HG02943 (cell line): ENCODE measurements around the gene CHRDL2.

Experiments
- ATAC-seq: cut with Tn5 transposase; IDR thresholded peaks from one replicate; pipeline ENCODE4 v1.9.1; 2021; ENCODE audit warnings: mild to moderate bottlenecking, low read depth, moderate library complexity; ENCODE audit not compliant: unreplicated experiment

CHRDL2 gene

GRCh38 chr11:74689666-74690065 lies 41.6 kb downstream of the CHRDL2 start:
- ATAC-seq: no peak

- ATAC-seq: no peak
These were observed 43.8 kb downstream of the CHRDL2 start for GRCh38 chr11:74687237-74688023.

GRCh38 chr11:74686792-74687191 lies 44.4 kb downstream of the CHRDL2 start:
- ATAC-seq: no peak

GRCh38 chr11:74685905-74686304 lies 45.3 kb downstream of the CHRDL2 start:
- no peak for ATAC-seq

GRCh38 chr11:74685338-74685737 lies 45.9 kb downstream of the CHRDL2 start:
- ATAC-seq: no peak

GRCh38 chr11:74684661-74685060 lies 46.6 kb downstream of the CHRDL2 start:
- ATAC-seq: no peak

GRCh38 chr11:74683941-74684481 lies 47.2 kb downstream of the CHRDL2 start:
- no peak for ATAC-seq

GRCh38 chr11:74683279-74683871 lies 47.9 kb downstream of the CHRDL2 start:
- ATAC-seq: no peak

- ATAC-seq: no peak
These were observed 48.4 kb downstream of the CHRDL2 start for GRCh38 chr11:74682731-74683278.

- no peak for ATAC-seq
These were observed 49.3 kb downstream of the CHRDL2 start for GRCh38 chr11:74681686-74682651.

- no peak for ATAC-seq
These were observed 50.3 kb downstream of the CHRDL2 start for GRCh38 chr11:74680703-74681531.

GRCh38 chr11:74680035-74680671 lies 51.1 kb downstream of the CHRDL2 start:
- no peak for ATAC-seq

GRCh38 chr11:74679513-74679865 lies 51.7 kb downstream of the CHRDL2 start:
- no peak for ATAC-seq

- ATAC-seq: no peak
These were observed 52.4 kb downstream of the CHRDL2 start for GRCh38 chr11:74678591-74679512.

GRCh38 chr11:74678041-74678440 lies 53.2 kb downstream of the CHRDL2 start:
- no peak for ATAC-seq

GRCh38 chr11:74677131-74677530 lies 54.1 kb downstream of the CHRDL2 start:
- ATAC-seq: no peak

GRCh38 chr11:74676596-74676995 lies 54.6 kb downstream of the CHRDL2 start:
- ATAC-seq: no peak

- ATAC-seq: no peak
These were observed 55.5 kb downstream of the CHRDL2 start for GRCh38 chr11:74675761-74676160.
